ENCODE data around the gene KCNJ5. TPM values are rescaled to one million over a fixed set of nuclear protein-coding genes. Genes with fewer than 3 reads are reported as not detected.

Gene KCNJ5
- total RNA-seq, 1 donor from 2014 or later: 12.9 TPM

DNA sequence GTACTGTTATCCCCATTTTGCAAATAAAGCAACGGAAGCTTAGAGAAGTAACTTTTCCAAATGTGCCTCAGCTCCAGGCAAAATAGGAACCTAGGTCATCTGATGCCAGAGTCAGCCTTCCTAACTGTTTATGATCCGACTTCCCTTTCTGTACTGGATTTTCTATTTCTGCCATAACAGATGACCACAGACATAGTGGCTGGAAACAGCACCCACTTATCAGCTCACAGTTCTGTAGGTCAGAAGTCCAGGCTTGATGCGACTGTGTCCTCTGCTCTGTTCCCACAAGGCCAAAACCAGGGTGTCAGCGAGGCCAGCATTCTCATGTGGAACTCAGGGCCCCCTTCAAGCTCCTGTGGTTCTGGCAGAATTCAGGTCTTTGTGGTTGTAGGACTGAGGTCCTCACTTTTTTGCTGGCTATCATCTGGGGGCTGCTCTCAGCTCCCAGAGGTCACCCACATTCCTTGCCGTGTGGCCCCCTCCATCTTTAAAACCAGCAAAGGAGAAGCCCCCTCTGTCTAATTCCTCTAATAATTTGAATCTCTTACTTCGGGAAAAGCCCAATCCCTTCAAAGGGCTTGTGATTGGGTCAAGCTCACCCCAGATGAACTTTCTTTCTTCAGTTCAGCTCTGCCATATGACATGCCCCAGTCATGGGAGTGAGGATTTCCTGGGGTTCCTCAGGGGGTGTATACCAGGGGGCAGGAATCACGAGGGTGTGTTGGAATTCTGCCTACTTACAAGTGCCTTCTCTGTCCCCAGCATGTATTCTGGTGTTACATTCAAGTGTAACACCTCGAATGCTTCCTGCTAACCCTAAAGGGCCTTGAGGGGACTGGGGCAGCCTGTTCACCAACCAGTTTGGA is 15.3 kb downstream of the KCNJ5 start:
- H3K4me3 ChIP-seq: peak overlapping the region; percentile 65
- intact Hi-C loops (cut with DNase I): no loop called here
- H3K27me3 ChIP-seq (ENCODE audit: low read depth): no peaks in the 10 kb centered on the region
- peaks cover 56% of the 10 kb centered on the region for H3K4me1 ChIP-seq
- DNase-seq (no peak), ATAC-seq (peak; percentile 6 to 22)
- H3K27ac ChIP-seq: peak overlapping the region; percentile 78
- no peaks in the 10 kb centered on the region for H3K36me3 ChIP-seq
- no peak for TF ChIP-seq CTCF (IDR thresholded peaks at IDR 0.05)
- no peaks in the 10 kb centered on the region for H3K9me3 ChIP-seq

DNA sequence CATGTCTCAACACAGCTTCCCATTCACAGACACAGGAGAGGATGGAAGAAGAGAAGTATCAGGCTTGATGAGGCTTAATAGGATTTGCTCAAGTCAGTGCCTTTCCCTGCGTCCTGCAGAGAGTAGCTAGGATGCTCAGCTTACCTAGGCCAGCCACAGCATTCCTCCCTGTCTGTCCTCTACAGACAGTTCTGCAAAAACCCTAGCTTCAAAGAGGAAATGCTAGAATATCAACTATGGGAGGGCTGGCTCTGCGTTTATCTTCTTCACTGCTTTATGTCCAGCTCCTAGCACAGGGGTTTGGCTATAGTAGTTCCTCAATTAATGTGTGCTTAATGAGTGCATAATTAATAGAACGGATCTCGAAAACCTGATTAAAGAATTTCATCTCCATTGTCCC is 16.4 kb downstream of the KCNJ5 start:
- Histone ChIP-seq H3K9me3 (no peaks in the 10 kb centered on the region), H3K4me1 (peaks cover 56% of the 10 kb centered on the region), H3K27me3 (ENCODE audit: low read depth) (no peaks in the 10 kb centered on the region), H3K4me3 (no peak overlapping the region), H3K27ac (no peak overlapping the region), H3K36me3 (no peaks in the 10 kb centered on the region)
- no peak for ATAC-seq
- no peak for DNase-seq
- intact Hi-C loops (cut with DNase I): no loop called here
- no peak for TF ChIP-seq CTCF (IDR thresholded peaks at IDR 0.05)

GRCh38 chr11:128908391-128909246 is 17.5 kb downstream of the KCNJ5 start:
- DNase-seq: peak; percentile 72
- no peak overlapping the region for H3K4me3 ChIP-seq
- H3K27me3 ChIP-seq (ENCODE audit: low read depth): no peaks in the 10 kb centered on the region
- intact Hi-C loops (cut with DNase I): no loop called here
- TF ChIP-seq CTCF (IDR thresholded peaks at IDR 0.05): no peak
- H3K4me1 ChIP-seq: peaks cover 52% of the 10 kb centered on the region
- no peaks in the 10 kb centered on the region for H3K9me3 ChIP-seq
- no peak overlapping the region for H3K27ac ChIP-seq
- peak in 1 of 2 donors; percentile 40 for ATAC-seq
- H3K36me3 ChIP-seq: no peaks in the 10 kb centered on the region

- no peaks in the 10 kb centered on the region for H3K36me3 ChIP-seq
- no peak overlapping the region for H3K4me3 ChIP-seq
- H3K27ac ChIP-seq: no peak overlapping the region
- no peaks in the 10 kb centered on the region for H3K27me3 ChIP-seq (ENCODE audit: low read depth)
- peaks cover 45% of the 10 kb centered on the region for H3K4me1 ChIP-seq
- no peak for TF ChIP-seq CTCF (IDR thresholded peaks at IDR 0.05)
- intact Hi-C loops (cut with DNase I): no loop called here
- DNase-seq: no peak
- H3K9me3 ChIP-seq: no peaks in the 10 kb centered on the region
- ATAC-seq: no peak
These were observed 18.4 kb downstream of the KCNJ5 start for GRCh38 chr11:128909438-128910125.

DNA sequence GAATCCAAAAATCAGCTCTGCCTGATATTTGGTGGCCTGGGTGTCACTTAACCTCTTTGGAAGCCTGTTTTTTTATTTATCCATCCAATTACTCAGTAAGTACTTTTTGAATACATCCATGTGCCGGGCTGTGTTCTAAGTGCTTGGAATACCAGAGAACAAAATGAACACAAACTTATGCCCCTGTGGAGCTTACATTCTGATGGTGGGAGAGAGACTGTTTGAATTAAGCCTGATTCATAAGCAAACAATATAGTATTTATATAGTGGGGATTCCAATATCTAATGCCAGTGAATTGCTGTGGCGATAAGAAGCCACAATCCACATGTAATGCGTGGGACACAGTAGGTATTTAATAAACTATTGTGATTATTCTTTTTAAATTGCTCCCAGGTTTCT is 19.4 kb downstream of the KCNJ5 start:
- intact Hi-C loops (cut with DNase I): no loop called here
- no peak for TF ChIP-seq CTCF (IDR thresholded peaks at IDR 0.05)
- peaks cover 37% of the 10 kb centered on the region for H3K4me1 ChIP-seq
- no peak overlapping the region for H3K27ac ChIP-seq
- ATAC-seq (no peak), DNase-seq (no peak)
- no peak overlapping the region for H3K4me3 ChIP-seq
- H3K9me3 ChIP-seq: no peaks in the 10 kb centered on the region
- no peaks in the 10 kb centered on the region for H3K36me3 ChIP-seq
- no peaks in the 10 kb centered on the region for H3K27me3 ChIP-seq (ENCODE audit: low read depth)
